H1 (cell line): Measurements from ENCODE around the gene ZBTB46. TPM values are rescaled to one million over a fixed set of nuclear protein-coding genes. Genes with fewer than 3 reads are reported as not detected.

Experiments
- GTF2F1 ChIP-seq: IDR thresholded peaks from 2 replicates; pipeline ENCODE4 v1.6.1; 2012; ENCODE audit warnings: low read depth, low read length, improper control_type of control experiment, borderline replicate concordance
- KDM4A ChIP-seq: IDR thresholded peaks from one replicate; pipeline ENCODE4 v1.7.1; 2012; ENCODE audit warnings: low read depth, mild to moderate bottlenecking, moderate library complexity, low read length, inconsistent platforms; ENCODE audit not compliant: severe bottlenecking
- RBBP5 ChIP-seq: IDR thresholded peaks from 2 replicates; pipeline ENCODE4 v1.7.1; 2012; ENCODE audit warnings: low read depth, mild to moderate bottlenecking, inconsistent platforms, low read length, moderate library complexity, borderline replicate concordance
- polyA plus RNA-seq, 7 experiments: library from polyadenylated mRNA; depleted of rRNA in 3 of 7; stranded (reverse) in 5 of 7; unstranded in 2 of 7; fragments of >200 nt in 5 of 7; fragments of 200-250 nt in 2 of 7; gene quantifications; 1 replicate in 5 of 7; 2 replicates in 1 of 7; 4 replicates in 1 of 7; pipeline versions ENCODE4 v1.2.1 to v1.2.3, GENCODE V29; 2011 to 2013; ENCODE audit warnings: missing spikeins in 2 of 7, mixed read lengths in 2 of 7
- total RNA-seq: library from RNA; stranded (reverse); fragmentation: NEBNext Ultra II Directional; extraction: Animal tissue kit (Norgen Biotek cat#: 25700); gene quantifications from 2 replicates; pipeline ENCODE4 v1.2.1, GENCODE V29; 2021
- TF ChIP-seq, protein P1 (sequence below): fragments of 300-600 bp; sonication (generic); IDR thresholded peaks from 2 replicates; pipeline ENCODE4 v1.7.1; 2012; ENCODE audit warnings: low read length, moderate library complexity, mild to moderate bottlenecking, inconsistent platforms; ENCODE audit not compliant: insufficient replicate concordance
- TF ChIP-seq, protein P2 (sequence below), 3 experiments: IDR thresholded peaks; 1 replicate in 2 of 3; 2 replicates in 1 of 3; pipeline versions ENCODE4 v1.5.1 to v1.6.1; 2011; ENCODE audit warnings: low read length in 3 of 3, mild to moderate bottlenecking in 3 of 3, inconsistent platforms in 2 of 3, low read depth in 1 of 3, moderate library complexity in 1 of 3; ENCODE audit not compliant: insufficient read depth in 1 of 3; ENCODE audit errors: control extremely low read depth in 1 of 3

Gene ZBTB46
- total and polyA plus RNA-seq, 2 of the 8 experiments (the other 6 are each of a cell fraction or from before 2014, with no cell fraction given) = 6.4 to 22.4 TPM

DNA sequence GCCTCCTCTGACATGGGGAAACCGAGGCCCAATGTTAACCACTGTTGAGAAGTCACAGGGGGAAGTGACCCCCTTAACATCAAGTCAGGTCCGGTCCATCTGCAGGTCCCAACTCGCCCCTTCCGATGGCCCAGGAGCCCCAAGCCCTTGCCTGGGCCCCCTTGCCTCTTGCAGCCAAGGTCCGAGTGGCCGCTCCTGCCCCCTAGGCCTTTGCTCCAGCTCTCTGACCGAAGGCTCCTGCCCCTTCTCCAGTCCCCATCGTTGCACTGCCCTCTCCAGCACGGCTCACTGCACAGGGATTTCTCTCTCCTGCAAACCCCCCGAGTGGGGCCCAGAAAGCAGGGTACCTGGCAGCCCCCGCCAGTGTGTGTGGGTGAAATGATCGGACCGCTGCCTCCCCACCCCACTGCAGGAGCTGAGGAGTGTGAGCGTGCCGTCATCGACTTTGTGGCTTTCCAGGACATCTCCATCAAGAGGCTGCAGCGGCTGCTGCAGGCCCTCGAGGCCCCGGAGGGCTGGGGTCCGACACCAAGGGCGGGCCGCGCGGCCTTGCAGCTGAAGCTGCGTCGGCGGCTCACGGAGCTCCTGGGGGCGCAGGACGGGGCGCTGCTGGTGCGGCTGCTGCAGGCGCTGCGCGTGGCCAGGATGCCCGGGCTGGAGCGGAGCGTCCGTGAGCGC lies 133.1 kb downstream of the ZBTB46 start (continued):
- TF ChIP-seq, protein P1, sequence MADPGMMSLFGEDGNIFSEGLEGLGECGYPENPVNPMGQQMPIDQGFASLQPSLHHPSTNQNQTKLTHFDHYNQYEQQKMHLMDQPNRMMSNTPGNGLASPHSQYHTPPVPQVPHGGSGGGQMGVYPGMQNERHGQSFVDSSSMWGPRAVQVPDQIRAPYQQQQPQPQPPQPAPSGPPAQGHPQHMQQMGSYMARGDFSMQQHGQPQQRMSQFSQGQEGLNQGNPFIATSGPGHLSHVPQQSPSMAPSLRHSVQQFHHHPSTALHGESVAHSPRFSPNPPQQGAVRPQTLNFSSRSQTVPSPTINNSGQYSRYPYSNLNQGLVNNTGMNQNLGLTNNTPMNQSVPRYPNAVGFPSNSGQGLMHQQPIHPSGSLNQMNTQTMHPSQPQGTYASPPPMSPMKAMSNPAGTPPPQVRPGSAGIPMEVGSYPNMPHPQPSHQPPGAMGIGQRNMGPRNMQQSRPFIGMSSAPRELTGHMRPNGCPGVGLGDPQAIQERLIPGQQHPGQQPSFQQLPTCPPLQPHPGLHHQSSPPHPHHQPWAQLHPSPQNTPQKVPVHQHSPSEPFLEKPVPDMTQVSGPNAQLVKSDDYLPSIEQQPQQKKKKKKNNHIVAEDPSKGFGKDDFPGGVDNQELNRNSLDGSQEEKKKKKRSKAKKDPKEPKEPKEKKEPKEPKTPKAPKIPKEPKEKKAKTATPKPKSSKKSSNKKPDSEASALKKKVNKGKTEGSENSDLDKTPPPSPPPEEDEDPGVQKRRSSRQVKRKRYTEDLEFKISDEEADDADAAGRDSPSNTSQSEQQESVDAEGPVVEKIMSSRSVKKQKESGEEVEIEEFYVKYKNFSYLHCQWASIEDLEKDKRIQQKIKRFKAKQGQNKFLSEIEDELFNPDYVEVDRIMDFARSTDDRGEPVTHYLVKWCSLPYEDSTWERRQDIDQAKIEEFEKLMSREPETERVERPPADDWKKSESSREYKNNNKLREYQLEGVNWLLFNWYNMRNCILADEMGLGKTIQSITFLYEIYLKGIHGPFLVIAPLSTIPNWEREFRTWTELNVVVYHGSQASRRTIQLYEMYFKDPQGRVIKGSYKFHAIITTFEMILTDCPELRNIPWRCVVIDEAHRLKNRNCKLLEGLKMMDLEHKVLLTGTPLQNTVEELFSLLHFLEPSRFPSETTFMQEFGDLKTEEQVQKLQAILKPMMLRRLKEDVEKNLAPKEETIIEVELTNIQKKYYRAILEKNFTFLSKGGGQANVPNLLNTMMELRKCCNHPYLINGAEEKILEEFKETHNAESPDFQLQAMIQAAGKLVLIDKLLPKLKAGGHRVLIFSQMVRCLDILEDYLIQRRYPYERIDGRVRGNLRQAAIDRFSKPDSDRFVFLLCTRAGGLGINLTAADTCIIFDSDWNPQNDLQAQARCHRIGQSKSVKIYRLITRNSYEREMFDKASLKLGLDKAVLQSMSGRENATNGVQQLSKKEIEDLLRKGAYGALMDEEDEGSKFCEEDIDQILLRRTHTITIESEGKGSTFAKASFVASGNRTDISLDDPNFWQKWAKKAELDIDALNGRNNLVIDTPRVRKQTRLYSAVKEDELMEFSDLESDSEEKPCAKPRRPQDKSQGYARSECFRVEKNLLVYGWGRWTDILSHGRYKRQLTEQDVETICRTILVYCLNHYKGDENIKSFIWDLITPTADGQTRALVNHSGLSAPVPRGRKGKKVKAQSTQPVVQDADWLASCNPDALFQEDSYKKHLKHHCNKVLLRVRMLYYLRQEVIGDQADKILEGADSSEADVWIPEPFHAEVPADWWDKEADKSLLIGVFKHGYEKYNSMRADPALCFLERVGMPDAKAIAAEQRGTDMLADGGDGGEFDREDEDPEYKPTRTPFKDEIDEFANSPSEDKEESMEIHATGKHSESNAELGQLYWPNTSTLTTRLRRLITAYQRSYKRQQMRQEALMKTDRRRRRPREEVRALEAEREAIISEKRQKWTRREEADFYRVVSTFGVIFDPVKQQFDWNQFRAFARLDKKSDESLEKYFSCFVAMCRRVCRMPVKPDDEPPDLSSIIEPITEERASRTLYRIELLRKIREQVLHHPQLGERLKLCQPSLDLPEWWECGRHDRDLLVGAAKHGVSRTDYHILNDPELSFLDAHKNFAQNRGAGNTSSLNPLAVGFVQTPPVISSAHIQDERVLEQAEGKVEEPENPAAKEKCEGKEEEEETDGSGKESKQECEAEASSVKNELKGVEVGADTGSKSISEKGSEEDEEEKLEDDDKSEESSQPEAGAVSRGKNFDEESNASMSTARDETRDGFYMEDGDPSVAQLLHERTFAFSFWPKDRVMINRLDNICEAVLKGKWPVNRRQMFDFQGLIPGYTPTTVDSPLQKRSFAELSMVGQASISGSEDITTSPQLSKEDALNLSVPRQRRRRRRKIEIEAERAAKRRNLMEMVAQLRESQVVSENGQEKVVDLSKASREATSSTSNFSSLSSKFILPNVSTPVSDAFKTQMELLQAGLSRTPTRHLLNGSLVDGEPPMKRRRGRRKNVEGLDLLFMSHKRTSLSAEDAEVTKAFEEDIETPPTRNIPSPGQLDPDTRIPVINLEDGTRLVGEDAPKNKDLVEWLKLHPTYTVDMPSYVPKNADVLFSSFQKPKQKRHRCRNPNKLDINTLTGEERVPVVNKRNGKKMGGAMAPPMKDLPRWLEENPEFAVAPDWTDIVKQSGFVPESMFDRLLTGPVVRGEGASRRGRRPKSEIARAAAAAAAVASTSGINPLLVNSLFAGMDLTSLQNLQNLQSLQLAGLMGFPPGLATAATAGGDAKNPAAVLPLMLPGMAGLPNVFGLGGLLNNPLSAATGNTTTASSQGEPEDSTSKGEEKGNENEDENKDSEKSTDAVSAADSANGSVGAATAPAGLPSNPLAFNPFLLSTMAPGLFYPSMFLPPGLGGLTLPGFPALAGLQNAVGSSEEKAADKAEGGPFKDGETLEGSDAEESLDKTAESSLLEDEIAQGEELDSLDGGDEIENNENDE = no peak
- TF ChIP-seq GTF2F1 (no peak), RBBP5 (no peak), KDM4A (no peak)
- TF ChIP-seq, protein P2, sequence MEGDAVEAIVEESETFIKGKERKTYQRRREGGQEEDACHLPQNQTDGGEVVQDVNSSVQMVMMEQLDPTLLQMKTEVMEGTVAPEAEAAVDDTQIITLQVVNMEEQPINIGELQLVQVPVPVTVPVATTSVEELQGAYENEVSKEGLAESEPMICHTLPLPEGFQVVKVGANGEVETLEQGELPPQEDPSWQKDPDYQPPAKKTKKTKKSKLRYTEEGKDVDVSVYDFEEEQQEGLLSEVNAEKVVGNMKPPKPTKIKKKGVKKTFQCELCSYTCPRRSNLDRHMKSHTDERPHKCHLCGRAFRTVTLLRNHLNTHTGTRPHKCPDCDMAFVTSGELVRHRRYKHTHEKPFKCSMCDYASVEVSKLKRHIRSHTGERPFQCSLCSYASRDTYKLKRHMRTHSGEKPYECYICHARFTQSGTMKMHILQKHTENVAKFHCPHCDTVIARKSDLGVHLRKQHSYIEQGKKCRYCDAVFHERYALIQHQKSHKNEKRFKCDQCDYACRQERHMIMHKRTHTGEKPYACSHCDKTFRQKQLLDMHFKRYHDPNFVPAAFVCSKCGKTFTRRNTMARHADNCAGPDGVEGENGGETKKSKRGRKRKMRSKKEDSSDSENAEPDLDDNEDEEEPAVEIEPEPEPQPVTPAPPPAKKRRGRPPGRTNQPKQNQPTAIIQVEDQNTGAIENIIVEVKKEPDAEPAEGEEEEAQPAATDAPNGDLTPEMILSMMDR (IDR thresholded peaks at IDR 0.05; ENCODE audit: control extremely low read depth in 1 of 3, insufficient read depth in 1 of 3, low read depth in 1 of 3, low read length in 3 of 3) = no peak
